Activated CD4-positive, CD25-positive, alpha-beta regulatory T cell treated with anti-CD3 and anti-CD28 coated beads, Interleukin-2, amount 50 U/mL, for 16 hours (primary cell): ENCODE data around the gene USP27X.
A peak's percentile ranks its signal among the peaks of the same experiment; 100 is the strongest.

Experiments used
- DNase-seq: peaks from one replicate; pipeline ENCODE4 v3.0.0-alpha.2; 2020; ENCODE audit warnings: low read depth, low spot score

USP27X gene

GRCh38 chrX:49878834-49879655 lies at the start of gene USP27X:
Gene USP27X, plus strand, starts transcription at chrX:49879484. Its CDS starts 824 bp downstream, at chrX:49880308.
- peak; percentile 49 for DNase-seq

- no peak for DNase-seq
Measured at GRCh38 chrX:49838374-49838773, 40.9 kb upstream of the USP27X start.

- peak; percentile 2 for DNase-seq
Measured at GRCh38 chrX:49840679-49841078, 38.6 kb upstream of the USP27X start.

- no peak for DNase-seq
Measured at GRCh38 chrX:49842621-49843020, 36.7 kb upstream of the USP27X start.

- DNase-seq: no peak
Measured at GRCh38 chrX:49844611-49845010, 34.7 kb upstream of the USP27X start.

- DNase-seq: no peak
Measured at GRCh38 chrX:49845701-49846403, 33.4 kb upstream of the USP27X start.

- no peak for DNase-seq
Measured at GRCh38 chrX:49846522-49846921, 32.8 kb upstream of the USP27X start.

- DNase-seq: no peak
Measured at GRCh38 chrX:49848275-49848674, 31.0 kb upstream of the USP27X start.

- no peak for DNase-seq
Measured at GRCh38 chrX:49850028-49850427, 29.3 kb upstream of the USP27X start.

- DNase-seq: no peak
Measured at GRCh38 chrX:49853661-49854060, 25.6 kb upstream of the USP27X start.

- DNase-seq: no peak
Measured at GRCh38 chrX:49856819-49857218, 22.5 kb upstream of the USP27X start.

- no peak for DNase-seq
Measured at GRCh38 chrX:49858341-49858740, 20.9 kb upstream of the USP27X start.

GRCh38 chrX:49859491-49859890 lies 19.8 kb upstream of the USP27X start:
- no peak for DNase-seq

- no peak for DNase-seq
Measured at GRCh38 chrX:49860867-49861535, 18.3 kb upstream of the USP27X start.

- no peak for DNase-seq
Measured at GRCh38 chrX:49862093-49862492, 17.2 kb upstream of the USP27X start.

- no peak for DNase-seq
Measured at GRCh38 chrX:49868739-49869138, 10.5 kb upstream of the USP27X start.

GRCh38 chrX:49876750-49877149 lies 2.5 kb upstream of the USP27X start:
- no peak for DNase-seq

GRCh38 chrX:49877397-49878101 lies 1.7 kb upstream of the USP27X start:
- DNase-seq: no peak

- no peak for DNase-seq
Measured at GRCh38 chrX:49878128-49878833, 1.0 kb upstream of the USP27X start.

- DNase-seq: no peak
Measured at GRCh38 chrX:49879656-49880277, 483 bp downstream of the USP27X start.

GRCh38 chrX:49880668-49881067 lies 1.4 kb downstream of the USP27X start:
- DNase-seq: no peak
